HEK293 (cell line): ENCODE results near the gene TMEM198.

Experiments used
- CTCF ChIA-PET: fragments of 350-600 bp; formaldehyde crosslinking; extraction: SDS; loops from one replicate; lab custom pipeline; 2021; ENCODE audit warnings: antibody characterized with exemption; lab: Yijun Ruan, JAX
- POLR2A ChIA-PET: fragments of 300-600 bp; formaldehyde crosslinking; extraction: SDS; loops from one replicate; lab custom pipeline; 2020; ENCODE audit warnings: antibody characterized with exemption, inconsistent platforms; lab: Yijun Ruan, JAX
- H3K27ac ChIP-seq: fragments of 200-500 bp; sonication (Bioruptor generic); 2 replicates; pipeline ENCODE4 v1.5.1; 2014; ENCODE audit warnings: low read depth, low read length, control low read depth, inconsistent platforms; ENCODE audit errors: extremely low read depth
- H3K36me3 ChIP-seq, 2 experiments: fragments of 200-500 bp in 1 of 2; sonication (Bioruptor generic) in 1 of 2; 1 replicate in 1 of 2; 2 replicates in 1 of 2; pipeline ENCODE4 v1.5.1; 2014 to 2017; ENCODE audit warnings: inconsistent platforms in 2 of 2, low read length in 2 of 2; ENCODE audit not compliant: control insufficient read depth in 2 of 2, insufficient read depth in 1 of 2
- H3K4me1 ChIP-seq: fragments of 200-500 bp; sonication (Bioruptor generic); 2 replicates; pipeline ENCODE4 v1.5.1; 2014; ENCODE audit warnings: mild to moderate bottlenecking, low read length, inconsistent platforms; ENCODE audit not compliant: control insufficient read depth, insufficient read depth
- H3K4me3 ChIP-seq: 2 replicates; pipeline ENCODE4 v1.5.1; 2011; ENCODE audit warnings: low read depth, mild to moderate bottlenecking, control low read depth, low read length, moderate library complexity
- H3K9me3 ChIP-seq: fragments of 200-500 bp; sonication (Bioruptor generic); 2 replicates; pipeline ENCODE4 v1.5.1; 2014; ENCODE audit warnings: low read depth, low read length, inconsistent platforms; ENCODE audit not compliant: control insufficient read depth, insufficient read depth
- KLF16 ChIP-seq: fragments of 450-650 bp; formaldehyde crosslinking; IDR thresholded peaks from 2 replicates; pipeline ENCODE4 v1.5.1; 2017; ENCODE audit warnings: missing biosample characterization, missing genetic modification characterization
- MYNN ChIP-seq: fragments of 450-650 bp; formaldehyde crosslinking; IDR thresholded peaks from 2 replicates; pipeline ENCODE4 v1.5.1; 2016; ENCODE audit warnings: missing biosample characterization, missing genetic modification characterization, borderline replicate concordance
- OSR2 ChIP-seq: fragments of 450-650 bp; formaldehyde crosslinking; IDR thresholded peaks from 2 replicates; pipeline ENCODE4 v1.5.1; 2016; ENCODE audit warnings: missing biosample characterization, missing genetic modification characterization
- ZBTB20 ChIP-seq: fragments of 450-650 bp; formaldehyde crosslinking; IDR thresholded peaks from 2 replicates; pipeline ENCODE4 v1.5.1; 2016; ENCODE audit warnings: missing biosample characterization, missing genetic modification characterization
- ZBTB8A ChIP-seq: fragments of 450-650 bp; formaldehyde crosslinking; IDR thresholded peaks from 2 replicates; pipeline ENCODE4 v1.5.1; 2016; ENCODE audit warnings: missing biosample characterization, missing genetic modification characterization
- ZEB2 ChIP-seq: fragments of 450-650 bp; formaldehyde crosslinking; IDR thresholded peaks from 2 replicates; pipeline ENCODE4 v1.5.1; 2016; ENCODE audit warnings: missing biosample characterization, missing genetic modification characterization
- ZNF10 ChIP-seq: fragments of 450-650 bp; formaldehyde crosslinking; IDR thresholded peaks from 2 replicates; pipeline ENCODE4 v1.5.1; 2017; ENCODE audit warnings: missing biosample characterization, missing genetic modification characterization
- ZNF555 ChIP-seq: fragments of 450-650 bp; formaldehyde crosslinking; conservative IDR thresholded peaks from 2 replicates; pipeline ENCODE4 v1.5.1; 2017; ENCODE audit warnings: missing biosample characterization, mild to moderate bottlenecking, missing genetic modification characterization, inconsistent platforms
- ZNF561 ChIP-seq: fragments of 450-650 bp; IDR thresholded peaks from 2 replicates; pipeline ENCODE4 v1.5.1; 2018; ENCODE audit warnings: missing biosample characterization, missing genetic modification characterization, borderline replicate concordance
- ZNF571 ChIP-seq: fragments of 450-650 bp; formaldehyde crosslinking; IDR thresholded peaks from 2 replicates; pipeline ENCODE4 v1.5.0; 2017; ENCODE audit warnings: missing biosample characterization, missing genetic modification characterization
- ZNF600 ChIP-seq: fragments of 450-650 bp; formaldehyde crosslinking; IDR thresholded peaks from 2 replicates; pipeline ENCODE4 v1.5.1; 2016; ENCODE audit warnings: missing biosample characterization, missing genetic modification characterization
- ZNF629 ChIP-seq: fragments of 450-650 bp; formaldehyde crosslinking; IDR thresholded peaks from 2 replicates; pipeline ENCODE4 v1.5.1; 2017; ENCODE audit warnings: missing biosample characterization, missing genetic modification characterization
- ZNF701 ChIP-seq: fragments of 450-650 bp; formaldehyde crosslinking; IDR thresholded peaks from 2 replicates; pipeline ENCODE4 v1.5.1; 2016; ENCODE audit warnings: missing biosample characterization, missing genetic modification characterization
- ZNF768 ChIP-seq: fragments of 450-650 bp; formaldehyde crosslinking; IDR thresholded peaks from 2 replicates; pipeline ENCODE4 v1.5.1; 2018; ENCODE audit warnings: missing biosample characterization, mild to moderate bottlenecking, missing genetic modification characterization
- TF ChIP-seq, protein P1 (sequence below): fragments of 450-650 bp; formaldehyde crosslinking; IDR thresholded peaks from 2 replicates; pipeline ENCODE4 v1.5.1; 2016; ENCODE audit warnings: missing biosample characterization, missing genetic modification characterization
- TF ChIP-seq, protein P2 (sequence below): fragments of 450-650 bp; formaldehyde crosslinking; IDR thresholded peaks from 2 replicates; pipeline ENCODE4 v1.5.1; 2016; ENCODE audit warnings: missing biosample characterization, missing genetic modification characterization
- TF ChIP-seq, protein P3 (sequence below): fragments of 450-650 bp; formaldehyde crosslinking; conservative IDR thresholded peaks from 2 replicates; pipeline ENCODE4 v1.5.1; 2016; ENCODE audit warnings: low read depth, missing biosample characterization, missing genetic modification characterization
- TF ChIP-seq, protein P4 (sequence below): fragments of 450-650 bp; formaldehyde crosslinking; IDR thresholded peaks from 2 replicates; pipeline ENCODE4 v1.5.1; 2017; ENCODE audit warnings: missing biosample characterization, mild to moderate bottlenecking, missing genetic modification characterization, moderate library complexity

The TMEM198 gene

DNA sequence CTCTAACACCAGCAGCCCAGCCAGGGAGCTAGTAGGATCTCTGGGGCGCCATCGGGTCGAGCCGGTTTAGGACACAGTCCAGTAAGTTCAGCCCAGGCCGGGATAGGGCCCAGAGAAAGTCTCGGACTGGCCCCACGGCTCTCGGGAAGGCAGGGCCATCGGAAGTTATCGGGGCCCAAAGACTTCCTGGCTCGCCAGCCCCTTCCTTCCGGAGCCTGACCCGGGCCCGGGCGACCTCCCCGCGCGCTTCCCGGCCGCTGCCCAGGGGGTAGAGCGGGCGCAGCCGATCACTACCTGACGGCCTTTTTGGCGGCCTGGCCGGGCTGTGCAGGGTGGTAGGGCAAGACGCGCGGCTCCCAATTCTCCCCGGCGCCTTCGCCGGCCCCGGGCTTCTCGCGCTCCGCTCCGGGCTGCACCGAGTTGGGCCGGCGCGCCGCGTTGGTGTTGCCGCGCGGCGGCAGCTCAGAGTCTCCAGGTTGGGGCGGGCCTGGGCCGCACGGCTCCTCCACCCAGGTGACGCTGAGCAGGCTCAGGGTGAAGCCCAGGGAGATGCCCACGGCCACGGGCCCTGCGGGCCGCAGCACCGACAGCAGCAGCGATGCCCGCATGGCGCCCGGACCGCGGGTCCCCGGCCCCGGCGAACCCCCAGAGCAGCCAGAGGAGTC lies 765 bp upstream of the TMEM198 start (continued):
- TF ChIP-seq, protein P1, sequence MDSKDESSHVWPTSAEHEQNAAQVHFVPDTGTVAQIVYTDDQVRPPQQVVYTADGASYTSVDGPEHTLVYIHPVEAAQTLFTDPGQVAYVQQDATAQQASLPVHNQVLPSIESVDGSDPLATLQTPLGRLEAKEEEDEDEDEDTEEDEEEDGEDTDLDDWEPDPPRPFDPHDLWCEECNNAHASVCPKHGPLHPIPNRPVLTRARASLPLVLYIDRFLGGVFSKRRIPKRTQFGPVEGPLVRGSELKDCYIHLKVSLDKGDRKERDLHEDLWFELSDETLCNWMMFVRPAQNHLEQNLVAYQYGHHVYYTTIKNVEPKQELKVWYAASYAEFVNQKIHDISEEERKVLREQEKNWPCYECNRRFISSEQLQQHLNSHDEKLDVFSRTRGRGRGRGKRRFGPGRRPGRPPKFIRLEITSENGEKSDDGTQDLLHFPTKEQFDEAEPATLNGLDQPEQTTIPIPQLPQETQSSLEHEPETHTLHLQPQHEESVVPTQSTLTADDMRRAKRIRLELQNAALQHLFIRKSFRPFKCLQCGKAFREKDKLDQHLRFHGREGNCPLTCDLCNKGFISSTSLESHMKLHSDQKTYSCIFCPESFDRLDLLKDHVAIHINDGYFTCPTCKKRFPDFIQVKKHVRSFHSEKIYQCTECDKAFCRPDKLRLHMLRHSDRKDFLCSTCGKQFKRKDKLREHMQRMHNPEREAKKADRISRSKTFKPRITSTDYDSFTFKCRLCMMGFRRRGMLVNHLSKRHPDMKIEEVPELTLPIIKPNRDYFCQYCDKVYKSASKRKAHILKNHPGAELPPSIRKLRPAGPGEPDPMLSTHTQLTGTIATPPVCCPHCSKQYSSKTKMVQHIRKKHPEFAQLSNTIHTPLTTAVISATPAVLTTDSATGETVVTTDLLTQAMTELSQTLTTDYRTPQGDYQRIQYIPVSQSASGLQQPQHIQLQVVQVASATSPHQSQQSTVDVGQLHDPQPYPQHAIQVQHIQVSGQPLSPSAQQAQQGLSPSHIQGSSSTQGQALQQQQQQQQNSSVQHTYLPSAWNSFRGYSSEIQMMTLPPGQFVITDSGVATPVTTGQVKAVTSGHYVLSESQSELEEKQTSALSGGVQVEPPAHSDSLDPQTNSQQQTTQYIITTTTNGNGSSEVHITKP (tag by site-specific recombination), result no peak
- no peak for TF ChIP-seq OSR2 (tag by site-specific recombination)
- peak; percentile 53; the same call in 1 of the 2 replicates for TF ChIP-seq ZBTB20
- TF ChIP-seq KLF16 (tag by site-specific recombination), result 0 out of 2 replicates have a peak, but pooled peaks have one; percentile 12
- TF ChIP-seq, protein P2, sequence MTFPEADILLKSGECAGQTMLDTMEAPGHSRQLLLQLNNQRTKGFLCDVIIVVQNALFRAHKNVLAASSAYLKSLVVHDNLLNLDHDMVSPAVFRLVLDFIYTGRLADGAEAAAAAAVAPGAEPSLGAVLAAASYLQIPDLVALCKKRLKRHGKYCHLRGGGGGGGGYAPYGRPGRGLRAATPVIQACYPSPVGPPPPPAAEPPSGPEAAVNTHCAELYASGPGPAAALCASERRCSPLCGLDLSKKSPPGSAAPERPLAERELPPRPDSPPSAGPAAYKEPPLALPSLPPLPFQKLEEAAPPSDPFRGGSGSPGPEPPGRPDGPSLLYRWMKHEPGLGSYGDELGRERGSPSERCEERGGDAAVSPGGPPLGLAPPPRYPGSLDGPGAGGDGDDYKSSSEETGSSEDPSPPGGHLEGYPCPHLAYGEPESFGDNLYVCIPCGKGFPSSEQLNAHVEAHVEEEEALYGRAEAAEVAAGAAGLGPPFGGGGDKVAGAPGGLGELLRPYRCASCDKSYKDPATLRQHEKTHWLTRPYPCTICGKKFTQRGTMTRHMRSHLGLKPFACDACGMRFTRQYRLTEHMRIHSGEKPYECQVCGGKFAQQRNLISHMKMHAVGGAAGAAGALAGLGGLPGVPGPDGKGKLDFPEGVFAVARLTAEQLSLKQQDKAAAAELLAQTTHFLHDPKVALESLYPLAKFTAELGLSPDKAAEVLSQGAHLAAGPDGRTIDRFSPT (tag by site-specific recombination), result 0 out of 2 replicates have a peak, but pooled peaks have one; percentile 44
- TF ChIP-seq ZEB2 (tag by site-specific recombination), result peak; percentile 32; the same call in 1 of the 2 replicates
- no peak for TF ChIP-seq ZNF701
- TF ChIP-seq, protein P3, sequence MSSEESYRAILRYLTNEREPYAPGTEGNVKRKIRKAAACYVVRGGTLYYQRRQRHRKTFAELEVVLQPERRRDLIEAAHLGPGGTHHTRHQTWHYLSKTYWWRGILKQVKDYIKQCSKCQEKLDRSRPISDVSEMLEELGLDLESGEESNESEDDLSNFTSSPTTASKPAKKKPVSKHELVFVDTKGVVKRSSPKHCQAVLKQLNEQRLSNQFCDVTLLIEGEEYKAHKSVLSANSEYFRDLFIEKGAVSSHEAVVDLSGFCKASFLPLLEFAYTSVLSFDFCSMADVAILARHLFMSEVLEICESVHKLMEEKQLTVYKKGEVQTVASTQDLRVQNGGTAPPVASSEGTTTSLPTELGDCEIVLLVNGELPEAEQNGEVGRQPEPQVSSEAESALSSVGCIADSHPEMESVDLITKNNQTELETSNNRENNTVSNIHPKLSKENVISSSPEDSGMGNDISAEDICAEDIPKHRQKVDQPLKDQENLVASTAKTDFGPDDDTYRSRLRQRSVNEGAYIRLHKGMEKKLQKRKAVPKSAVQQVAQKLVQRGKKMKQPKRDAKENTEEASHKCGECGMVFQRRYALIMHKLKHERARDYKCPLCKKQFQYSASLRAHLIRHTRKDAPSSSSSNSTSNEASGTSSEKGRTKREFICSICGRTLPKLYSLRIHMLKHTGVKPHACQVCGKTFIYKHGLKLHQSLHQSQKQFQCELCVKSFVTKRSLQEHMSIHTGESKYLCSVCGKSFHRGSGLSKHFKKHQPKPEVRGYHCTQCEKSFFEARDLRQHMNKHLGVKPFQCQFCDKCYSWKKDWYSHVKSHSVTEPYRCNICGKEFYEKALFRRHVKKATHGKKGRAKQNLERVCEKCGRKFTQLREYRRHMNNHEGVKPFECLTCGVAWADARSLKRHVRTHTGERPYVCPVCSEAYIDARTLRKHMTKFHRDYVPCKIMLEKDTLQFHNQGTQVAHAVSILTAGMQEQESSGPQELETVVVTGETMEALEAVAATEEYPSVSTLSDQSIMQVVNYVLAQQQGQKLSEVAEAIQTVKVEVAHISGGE, result peak; percentile 71
- no peak for TF ChIP-seq ZNF555 (tag by site-specific recombination)
- TF ChIP-seq ZBTB8A, result 0 out of 2 replicates have a peak, but pooled peaks have one; percentile 29
- 0 out of 2 replicates have a peak, but pooled peaks have one; percentile 48 for TF ChIP-seq ZNF10 (tag by site-specific recombination)

DNA sequence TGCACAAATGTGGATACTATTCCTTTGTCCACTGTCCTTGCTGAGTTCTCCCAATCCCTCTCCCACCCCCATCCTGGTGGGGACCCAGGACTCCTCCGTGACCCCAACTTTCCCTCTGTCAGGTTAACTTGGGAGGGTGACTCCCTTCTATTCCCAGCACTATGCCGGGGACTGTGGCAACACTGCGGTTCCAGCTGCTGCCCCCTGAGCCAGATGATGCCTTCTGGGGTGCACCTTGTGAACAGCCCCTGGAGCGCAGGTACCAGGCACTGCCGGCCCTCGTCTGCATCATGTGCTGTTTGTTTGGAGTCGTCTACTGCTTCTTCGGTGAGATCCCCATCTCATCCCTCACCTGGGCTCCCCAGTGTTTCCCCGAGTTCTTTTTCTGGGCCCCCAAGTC lies 739 bp downstream of the TMEM198 start:
- TF ChIP-seq ZNF629 (tag by site-specific recombination) (no peak), ZNF600 (tag by site-specific recombination) (no peak), ZNF561 (tag by site-specific recombination) (no peak), ZNF571 (tag by site-specific recombination) (no peak), MYNN (tag by site-specific recombination) (no peak), ZNF768 (tag by site-specific recombination) (no peak)
- TF ChIP-seq, protein P4, sequence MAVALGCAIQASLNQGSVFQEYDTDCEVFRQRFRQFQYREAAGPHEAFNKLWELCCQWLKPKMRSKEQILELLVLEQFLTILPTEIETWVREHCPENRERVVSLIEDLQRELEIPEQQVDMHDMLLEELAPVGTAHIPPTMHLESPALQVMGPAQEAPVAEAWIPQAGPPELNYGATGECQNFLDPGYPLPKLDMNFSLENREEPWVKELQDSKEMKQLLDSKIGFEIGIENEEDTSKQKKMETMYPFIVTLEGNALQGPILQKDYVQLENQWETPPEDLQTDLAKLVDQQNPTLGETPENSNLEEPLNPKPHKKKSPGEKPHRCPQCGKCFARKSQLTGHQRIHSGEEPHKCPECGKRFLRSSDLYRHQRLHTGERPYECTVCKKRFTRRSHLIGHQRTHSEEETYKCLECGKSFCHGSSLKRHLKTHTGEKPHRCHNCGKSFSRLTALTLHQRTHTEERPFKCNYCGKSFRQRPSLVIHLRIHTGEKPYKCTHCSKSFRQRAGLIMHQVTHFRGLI (tag by site-specific recombination), result no peak
- CTCF ChIA-PET, result interaction anchor here (0.7 to 7.2 kb wide), 3 partner anchors 14 to 100 kb away, joined by 4 to 112 read pairs (median 13); no protein-coding TSS in a partner anchor
- Histone ChIP-seq H3K9me3 (no peaks in the 10 kb centered on the region), H3K27ac (no peak overlapping the region), H3K36me3 (peaks cover 0 to 23% of the 10 kb centered on the region in 2 experiments; a peak in 1 of 3 replicates), H3K4me1 (no peaks in the 10 kb centered on the region), H3K4me3 (peak overlapping the region; percentile 46; the same call in 1 of the 2 replicates)
- POLR2A ChIA-PET, result interaction anchor here (0.5 to 2.0 kb wide), 4 partner anchors 13 to 269 kb away, joined by 3 to 5 read pairs (median 4); partner anchors contain the start of gene DNPEP
